Measurements from ENCODE around the gene LPP. TPM values are rescaled to one million over a fixed set of nuclear protein-coding genes. Genes with fewer than 3 reads are reported as not detected.
"Not testable (repeated sequence)": the region's sequence is repeated elsewhere in the genome, so short reads cannot be mapped to it uniquely, and the experiment has no call there.

The LPP gene
- total RNA-seq, 6 experiments from 2014 or later = 41.5 to 90.5 (median 69.5) TPM

DNA sequence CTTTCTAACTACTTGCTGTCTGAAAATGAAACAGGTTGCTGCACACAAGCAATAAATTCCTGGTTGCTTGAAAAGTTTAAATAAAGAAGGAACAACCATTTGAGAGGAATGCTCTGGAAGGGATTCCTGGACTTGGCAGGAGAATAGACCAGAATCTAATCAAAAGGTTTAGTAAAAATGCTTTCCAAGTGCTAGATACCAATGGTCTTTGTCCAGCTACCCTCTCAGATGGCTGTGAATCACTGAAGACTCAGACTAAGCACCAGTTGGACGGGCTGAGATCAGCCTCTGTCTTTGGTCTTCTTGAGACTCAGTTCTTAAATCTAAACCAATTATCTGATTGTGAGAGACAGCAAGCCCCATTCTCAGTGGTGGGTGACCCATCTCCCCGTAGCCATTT lies 27.7 kb upstream of the LPP start:
- Histone ChIP-seq H3K27me3 (no peaks in the 10 kb centered on the region), H3K4me1 (peaks cover 0 to 7% (median 0%) of the 10 kb centered on the region in 4 donors), H3K36me3 (no peaks in the 10 kb centered on the region), H3K9me3 (no peaks in the 10 kb centered on the region), H3K27ac (no peak overlapping the region), H3K4me3 (no peak overlapping the region)
- intact Hi-C loops (cut with DNase I) = no loop called here
- no peak for ATAC-seq
- 88% methylated on average over 1 of the region's 2 CpGs for WGBS (ENCODE audit: insufficient coverage, low coverage, low lambda C conversion rate, missing lambda C conversion rate)
- TF ChIP-seq POLR2A (IDR thresholded peaks at IDR 0.05) = no peak
- no peak for DNase-seq

- ATAC-seq = no peak
- 81% methylated on average over 6 of the region's 8 CpGs for WGBS (ENCODE audit: insufficient coverage, low coverage, low lambda C conversion rate, missing lambda C conversion rate)
- no peaks in the 10 kb centered on the region for H3K9me3 ChIP-seq
- no peaks in the 10 kb centered on the region for H3K27me3 ChIP-seq
- no peak overlapping the region for H3K27ac ChIP-seq
- no peak overlapping the region for H3K4me3 ChIP-seq
- no peak for TF ChIP-seq POLR2A (IDR thresholded peaks at IDR 0.05)
- TF ChIP-seq, protein P1, sequence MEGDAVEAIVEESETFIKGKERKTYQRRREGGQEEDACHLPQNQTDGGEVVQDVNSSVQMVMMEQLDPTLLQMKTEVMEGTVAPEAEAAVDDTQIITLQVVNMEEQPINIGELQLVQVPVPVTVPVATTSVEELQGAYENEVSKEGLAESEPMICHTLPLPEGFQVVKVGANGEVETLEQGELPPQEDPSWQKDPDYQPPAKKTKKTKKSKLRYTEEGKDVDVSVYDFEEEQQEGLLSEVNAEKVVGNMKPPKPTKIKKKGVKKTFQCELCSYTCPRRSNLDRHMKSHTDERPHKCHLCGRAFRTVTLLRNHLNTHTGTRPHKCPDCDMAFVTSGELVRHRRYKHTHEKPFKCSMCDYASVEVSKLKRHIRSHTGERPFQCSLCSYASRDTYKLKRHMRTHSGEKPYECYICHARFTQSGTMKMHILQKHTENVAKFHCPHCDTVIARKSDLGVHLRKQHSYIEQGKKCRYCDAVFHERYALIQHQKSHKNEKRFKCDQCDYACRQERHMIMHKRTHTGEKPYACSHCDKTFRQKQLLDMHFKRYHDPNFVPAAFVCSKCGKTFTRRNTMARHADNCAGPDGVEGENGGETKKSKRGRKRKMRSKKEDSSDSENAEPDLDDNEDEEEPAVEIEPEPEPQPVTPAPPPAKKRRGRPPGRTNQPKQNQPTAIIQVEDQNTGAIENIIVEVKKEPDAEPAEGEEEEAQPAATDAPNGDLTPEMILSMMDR (IDR thresholded peaks at IDR 0.05) = no peak
- no peak for DNase-seq
- H3K36me3 ChIP-seq = no peaks in the 10 kb centered on the region
- H3K4me1 ChIP-seq = peaks cover 0 to 7% (median 0%) of the 10 kb centered on the region in 4 donors
- intact Hi-C loops (cut with DNase I) = no loop called here
These were observed 27.0 kb upstream of the LPP start for GRCh38 chr3:188126934-188127333.

DNA sequence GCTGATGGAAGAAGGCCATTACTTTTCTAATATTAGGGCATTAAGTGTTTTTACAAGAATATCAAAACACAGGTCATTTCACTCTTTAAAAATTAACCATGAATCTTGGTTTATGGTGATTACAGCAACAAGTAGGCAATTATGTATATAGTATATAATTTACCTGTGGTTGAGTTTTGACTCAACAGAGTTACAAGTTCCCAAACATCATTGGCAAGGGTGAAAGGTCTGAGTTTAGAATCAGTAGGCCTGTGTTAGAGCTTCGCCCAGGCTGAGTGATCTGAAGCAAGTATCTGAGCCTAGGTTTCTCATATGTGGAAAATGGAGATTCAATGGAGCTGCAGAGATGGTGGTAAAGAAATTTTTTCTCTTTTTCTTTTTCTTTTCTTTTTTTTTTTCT lies 25.1 kb upstream of the LPP start:
- Histone ChIP-seq H3K27me3 (no peaks in the 10 kb centered on the region), H3K4me1 (no peaks in the 10 kb centered on the region), H3K36me3 (no peaks in the 10 kb centered on the region), H3K9me3 (no peaks in the 10 kb centered on the region), H3K27ac (no peak overlapping the region), H3K4me3 (no peak overlapping the region)
- no peak for ATAC-seq
- 20% methylated on average over 1 of the region's 1 CpG for WGBS (ENCODE audit: insufficient coverage, low coverage, low lambda C conversion rate, missing lambda C conversion rate)
- no peak for TF ChIP-seq POLR2A (IDR thresholded peaks at IDR 0.05)
- TF ChIP-seq, protein P1 (IDR thresholded peaks at IDR 0.05) = no peak
- no peak for DNase-seq
- intact Hi-C loops (cut with DNase I) = no loop called here

GRCh38 chr3:188131023-188131422 lies 22.9 kb upstream of the LPP start:
- intact Hi-C loops (cut with DNase I); ATAC-seq: not testable (repeated sequence)

GRCh38 chr3:188133219-188133618 lies 20.7 kb upstream of the LPP start:
- no peaks in the 10 kb centered on the region for H3K27me3 ChIP-seq
- no peaks in the 10 kb centered on the region for H3K9me3 ChIP-seq
- intact Hi-C loops (cut with DNase I) = no loop called here
- ATAC-seq (no peak), DNase-seq (no peak)
- H3K36me3 ChIP-seq = no peaks in the 10 kb centered on the region
- 88% methylated on average over 5 of the region's 5 CpGs for WGBS (ENCODE audit: insufficient coverage, low coverage, low lambda C conversion rate, missing lambda C conversion rate)
- no peaks in the 10 kb centered on the region for H3K4me1 ChIP-seq
- no peak for TF ChIP-seq POLR2A (IDR thresholded peaks at IDR 0.05)
- TF ChIP-seq, protein P1 (IDR thresholded peaks at IDR 0.05) = no peak
- no peak overlapping the region for H3K27ac ChIP-seq
- H3K4me3 ChIP-seq = no peak overlapping the region

More at GRCh38 chr3:188131023-188131422, 22.9 kb upstream of the LPP start:
- 83% methylated on average over 2 of the region's 2 CpGs for WGBS (ENCODE audit: insufficient coverage, low coverage, low lambda C conversion rate, missing lambda C conversion rate)
- H3K27me3 ChIP-seq, H3K9me3 ChIP-seq, H3K4me1 ChIP-seq, H3K27ac ChIP-seq, H3K4me3 ChIP-seq, DNase-seq, H3K36me3 ChIP-seq: not testable (repeated sequence)

- 94% methylated on average over 6 of the region's 6 CpGs for WGBS (ENCODE audit: insufficient coverage, low coverage, low lambda C conversion rate, missing lambda C conversion rate)
- H3K9me3 ChIP-seq = no peaks in the 10 kb centered on the region
- H3K27me3 ChIP-seq = no peaks in the 10 kb centered on the region
- intact Hi-C loops (cut with DNase I) = no loop called here
- H3K4me3 ChIP-seq = no peak overlapping the region
- no peaks in the 10 kb centered on the region for H3K4me1 ChIP-seq
- H3K27ac ChIP-seq = no peak overlapping the region
- no peak for TF ChIP-seq POLR2A (IDR thresholded peaks at IDR 0.05)
- TF ChIP-seq, protein P1 (IDR thresholded peaks at IDR 0.05) = no peak
- no peaks in the 10 kb centered on the region for H3K36me3 ChIP-seq
- ATAC-seq = no peak
- DNase-seq = no peak
These were observed 20.3 kb upstream of the LPP start for GRCh38 chr3:188133646-188134045.

Data from right lobe of liver (tissue), 6 donors.